ENCODE results near the gene MYOF.
"Not testable (repeated sequence)": the region's sequence is repeated elsewhere in the genome, so short reads cannot be mapped to it uniquely, and the experiment has no call there.

The MYOF gene

DNA sequence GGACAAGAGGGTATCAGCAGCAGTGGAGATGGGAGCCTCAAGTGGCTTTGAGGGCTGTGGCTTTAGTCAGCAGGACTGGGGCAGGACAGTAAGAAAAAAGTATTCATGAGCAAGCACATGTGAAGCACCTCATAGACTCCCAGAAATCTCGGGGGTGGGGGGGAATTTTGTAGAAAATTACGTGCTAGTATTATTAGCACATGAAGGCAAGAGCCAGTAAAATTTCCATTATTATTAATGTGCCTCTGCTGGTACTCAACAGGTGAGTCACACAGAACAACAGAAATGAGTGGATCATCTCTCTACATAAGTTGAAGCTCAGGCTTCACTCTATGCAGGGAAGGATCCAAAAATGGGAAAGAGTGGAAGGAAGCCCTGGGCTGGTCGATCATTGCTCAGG, 114.5 kb downstream of the MYOF start:
- no peak overlapping the region for H3K27ac ChIP-seq (ENCODE audit: low read length)
- peaks cover 65 to 82% of the 10 kb centered on the region in 2 donors for H3K36me3 ChIP-seq (ENCODE audit: control insufficient read depth in 1 of 2, insufficient read depth in 2 of 2, low read length in 2 of 2)
- no peaks in the 10 kb centered on the region for H3K9me3 ChIP-seq (ENCODE audit: control insufficient read depth in 1 of 2, low read length in 2 of 2)
- no peak overlapping the region for H3K4me3 ChIP-seq (ENCODE audit: low read depth in 1 of 2, low read length in 2 of 2)
- H3K27me3 ChIP-seq (ENCODE audit: low read depth, low read length) = no peaks in the 10 kb centered on the region
- no peaks in the 10 kb centered on the region for H3K4me1 ChIP-seq (ENCODE audit: control insufficient read depth in 1 of 2, insufficient read depth in 2 of 2, low read length in 2 of 2)

DNA sequence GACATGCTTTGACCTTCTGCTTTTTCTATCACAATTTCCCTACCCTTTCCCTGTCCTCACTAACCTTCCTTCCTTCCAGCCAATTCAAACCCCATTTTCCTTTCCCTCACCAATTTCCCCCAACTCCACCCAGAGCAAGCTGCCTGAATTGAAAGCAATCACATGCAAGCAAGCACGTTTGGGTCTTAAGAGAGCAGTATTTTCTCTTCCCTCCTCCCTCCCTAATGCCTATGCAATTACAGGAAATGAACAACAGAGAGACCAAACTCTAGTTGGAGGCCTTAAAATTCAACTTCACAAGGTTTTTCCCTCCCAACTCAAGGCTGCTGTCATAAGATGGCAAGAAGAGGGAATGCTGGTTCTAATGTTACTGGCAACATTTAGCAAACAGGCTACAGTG, 117.2 kb downstream of the MYOF start:
- Histone ChIP-seq H3K4me1 (ENCODE audit: control insufficient read depth in 1 of 2, insufficient read depth in 2 of 2, low read length in 2 of 2) (no peaks in the 10 kb centered on the region), H3K27ac (ENCODE audit: low read length) (no peak overlapping the region), H3K36me3 (ENCODE audit: control insufficient read depth in 1 of 2, insufficient read depth in 2 of 2, low read length in 2 of 2) (peaks cover 57 to 94% of the 10 kb centered on the region in 2 donors), H3K4me3 (ENCODE audit: low read depth in 1 of 2, low read length in 2 of 2) (no peak overlapping the region), H3K9me3 (ENCODE audit: control insufficient read depth in 1 of 2, low read length in 2 of 2) (no peaks in the 10 kb centered on the region), H3K27me3 (ENCODE audit: low read depth, low read length) (no peaks in the 10 kb centered on the region)

GRCh38 chr10:93363891-93364648, 118.1 kb downstream of the MYOF start:
- Histone ChIP-seq H3K36me3 (ENCODE audit: control insufficient read depth in 1 of 2, insufficient read depth in 2 of 2, low read length in 2 of 2) (peaks cover 64 to 94% of the 10 kb centered on the region in 2 donors), H3K27ac (ENCODE audit: low read length) (no peak overlapping the region), H3K9me3 (ENCODE audit: control insufficient read depth in 1 of 2, low read length in 2 of 2) (no peaks in the 10 kb centered on the region), H3K27me3 (ENCODE audit: low read depth, low read length) (no peaks in the 10 kb centered on the region), H3K4me1 (ENCODE audit: control insufficient read depth in 1 of 2, insufficient read depth in 2 of 2, low read length in 2 of 2) (no peaks in the 10 kb centered on the region), H3K4me3 (ENCODE audit: low read depth in 1 of 2, low read length in 2 of 2) (no peak overlapping the region)

GRCh38 chr10:93358398-93358797, 123.7 kb downstream of the MYOF start:
- not testable (repeated sequence) for H3K27me3 ChIP-seq (ENCODE audit: low read depth, low read length); H3K4me3 ChIP-seq (ENCODE audit: low read depth in 1 of 2, low read length in 2 of 2); H3K4me1 ChIP-seq (ENCODE audit: control insufficient read depth in 1 of 2, insufficient read depth in 2 of 2, low read length in 2 of 2); H3K9me3 ChIP-seq (ENCODE audit: control insufficient read depth in 1 of 2, low read length in 2 of 2); H3K27ac ChIP-seq (ENCODE audit: low read length)
- peaks cover 51 to 87% of the 10 kb centered on the region in 2 donors for H3K36me3 ChIP-seq (ENCODE audit: control insufficient read depth in 1 of 2, insufficient read depth in 2 of 2, low read length in 2 of 2)

GRCh38 chr10:93357680-93358079, 124.5 kb downstream of the MYOF start:
- Histone ChIP-seq H3K27ac (ENCODE audit: low read length) (no peak overlapping the region), H3K9me3 (ENCODE audit: control insufficient read depth in 1 of 2, low read length in 2 of 2) (no peaks in the 10 kb centered on the region), H3K4me3 (ENCODE audit: low read depth in 1 of 2, low read length in 2 of 2) (no peak overlapping the region), H3K4me1 (ENCODE audit: control insufficient read depth in 1 of 2, insufficient read depth in 2 of 2, low read length in 2 of 2) (no peaks in the 10 kb centered on the region), H3K36me3 (ENCODE audit: control insufficient read depth in 1 of 2, insufficient read depth in 2 of 2, low read length in 2 of 2) (peaks cover 51 to 87% of the 10 kb centered on the region in 2 donors), H3K27me3 (ENCODE audit: low read depth, low read length) (no peaks in the 10 kb centered on the region)

DNA sequence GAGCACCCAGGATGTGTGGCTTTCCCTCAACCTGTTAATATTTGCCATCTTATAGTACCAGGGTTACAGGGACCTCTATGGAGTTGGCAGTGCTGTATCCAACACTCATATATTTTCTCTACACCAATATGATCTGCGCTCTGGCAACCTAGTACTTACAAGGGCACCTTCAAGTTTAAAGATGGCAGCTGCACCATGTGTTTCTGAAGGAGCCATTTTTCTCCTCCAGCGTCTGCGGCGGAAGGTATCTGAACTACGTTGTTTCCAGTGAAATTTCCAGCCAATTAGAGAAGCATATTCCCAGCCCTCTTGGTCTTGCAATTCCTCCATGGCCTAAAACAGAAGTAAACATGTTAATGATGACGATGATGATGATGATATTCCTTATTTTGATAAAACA, 125.6 kb downstream of the MYOF start:
- H3K4me1 ChIP-seq (ENCODE audit: control insufficient read depth in 1 of 2, insufficient read depth in 2 of 2, low read length in 2 of 2) = no peaks in the 10 kb centered on the region
- peaks cover 60 to 90% of the 10 kb centered on the region in 2 donors for H3K36me3 ChIP-seq (ENCODE audit: control insufficient read depth in 1 of 2, insufficient read depth in 2 of 2, low read length in 2 of 2)
- H3K27me3 ChIP-seq (ENCODE audit: low read depth, low read length) = no peaks in the 10 kb centered on the region
- no peak overlapping the region for H3K4me3 ChIP-seq (ENCODE audit: low read depth in 1 of 2, low read length in 2 of 2)
- H3K27ac ChIP-seq (ENCODE audit: low read length) = no peak overlapping the region
- H3K9me3 ChIP-seq (ENCODE audit: control insufficient read depth in 1 of 2, low read length in 2 of 2) = no peaks in the 10 kb centered on the region

DNA sequence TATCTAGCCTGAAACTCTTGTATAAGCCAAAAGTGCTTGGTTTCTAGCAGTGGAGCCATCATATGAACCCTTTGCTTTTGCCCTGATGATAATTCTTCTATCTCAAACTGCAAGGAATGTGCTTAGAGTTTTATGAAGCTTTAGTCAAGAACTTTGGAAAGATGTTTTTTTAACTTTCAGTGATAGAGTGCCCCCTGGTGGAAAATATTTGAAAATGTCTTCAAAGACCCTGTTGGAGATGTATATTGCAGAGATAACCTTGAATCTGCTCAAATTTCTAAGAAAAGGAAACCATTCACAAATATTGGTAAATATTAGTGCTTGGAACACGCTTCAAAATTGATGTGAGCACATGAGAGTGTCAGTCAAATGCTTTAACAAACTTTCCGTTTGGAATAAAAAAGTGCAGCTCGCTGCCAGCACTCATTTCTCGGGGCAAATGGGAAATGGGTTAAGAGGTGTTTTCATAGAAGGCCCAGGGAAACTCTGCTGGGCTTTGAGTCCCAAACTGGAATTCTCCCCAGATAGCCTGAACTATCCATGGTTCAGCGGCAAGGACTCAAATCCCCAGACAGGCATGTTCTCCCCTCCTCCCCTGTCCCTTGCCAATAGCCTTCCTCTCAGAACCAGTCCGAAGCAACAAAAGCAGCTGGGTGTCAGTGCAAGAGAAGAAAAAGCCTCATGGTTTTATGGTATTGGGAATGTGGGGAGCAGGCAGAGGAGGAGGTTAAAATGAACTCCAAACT, 129.3 kb downstream of the MYOF start:
- Histone ChIP-seq H3K4me3 (ENCODE audit: low read depth in 1 of 2, low read length in 2 of 2) (no peak overlapping the region), H3K27ac (ENCODE audit: low read length) (no peak overlapping the region), H3K4me1 (ENCODE audit: control insufficient read depth in 1 of 2, insufficient read depth in 2 of 2, low read length in 2 of 2) (no peaks in the 10 kb centered on the region), H3K27me3 (ENCODE audit: low read depth, low read length) (no peaks in the 10 kb centered on the region), H3K9me3 (ENCODE audit: control insufficient read depth in 1 of 2, low read length in 2 of 2) (no peaks in the 10 kb centered on the region), H3K36me3 (ENCODE audit: control insufficient read depth in 1 of 2, insufficient read depth in 2 of 2, low read length in 2 of 2) (peaks cover 76 to 88% of the 10 kb centered on the region in 2 donors)

GRCh38 chr10:93346694-93347093, 135.4 kb downstream of the MYOF start:
- no peaks in the 10 kb centered on the region for H3K9me3 ChIP-seq (ENCODE audit: control insufficient read depth in 1 of 2, low read length in 2 of 2)
- no peak overlapping the region for H3K4me3 ChIP-seq (ENCODE audit: low read depth in 1 of 2, low read length in 2 of 2)
- H3K27me3 ChIP-seq (ENCODE audit: low read depth, low read length) = no peaks in the 10 kb centered on the region
- H3K27ac ChIP-seq (ENCODE audit: low read length) = no peak overlapping the region
- no peaks in the 10 kb centered on the region for H3K4me1 ChIP-seq (ENCODE audit: control insufficient read depth in 1 of 2, insufficient read depth in 2 of 2, low read length in 2 of 2)
- H3K36me3 ChIP-seq (ENCODE audit: control insufficient read depth in 1 of 2, insufficient read depth in 2 of 2, low read length in 2 of 2) = peaks cover 72 to 84% of the 10 kb centered on the region in 2 donors

- Histone ChIP-seq H3K27me3 (ENCODE audit: low read depth, low read length) (no peaks in the 10 kb centered on the region), H3K4me1 (ENCODE audit: control insufficient read depth in 1 of 2, insufficient read depth in 2 of 2, low read length in 2 of 2) (no peaks in the 10 kb centered on the region), H3K9me3 (ENCODE audit: control insufficient read depth in 1 of 2, low read length in 2 of 2) (no peaks in the 10 kb centered on the region), H3K27ac (ENCODE audit: low read length) (no peak overlapping the region), H3K4me3 (ENCODE audit: low read depth in 1 of 2, low read length in 2 of 2) (no peak overlapping the region), H3K36me3 (ENCODE audit: control insufficient read depth in 1 of 2, insufficient read depth in 2 of 2, low read length in 2 of 2) (peaks cover 66 to 84% of the 10 kb centered on the region in 2 donors)
These were observed 136.0 kb downstream of the MYOF start for GRCh38 chr10:93346108-93346507.

- Histone ChIP-seq H3K36me3 (ENCODE audit: control insufficient read depth in 1 of 2, insufficient read depth in 2 of 2, low read length in 2 of 2) (peaks cover 68 to 83% of the 10 kb centered on the region in 2 donors), H3K4me1 (ENCODE audit: control insufficient read depth in 1 of 2, insufficient read depth in 2 of 2, low read length in 2 of 2) (no peaks in the 10 kb centered on the region), H3K9me3 (ENCODE audit: control insufficient read depth in 1 of 2, low read length in 2 of 2) (no peaks in the 10 kb centered on the region), H3K27ac (ENCODE audit: low read length) (no peak overlapping the region), H3K27me3 (ENCODE audit: low read depth, low read length) (no peaks in the 10 kb centered on the region), H3K4me3 (ENCODE audit: low read depth in 1 of 2, low read length in 2 of 2) (no peak overlapping the region)
These were observed 137.4 kb downstream of the MYOF start for GRCh38 chr10:93344691-93345090.

DNA sequence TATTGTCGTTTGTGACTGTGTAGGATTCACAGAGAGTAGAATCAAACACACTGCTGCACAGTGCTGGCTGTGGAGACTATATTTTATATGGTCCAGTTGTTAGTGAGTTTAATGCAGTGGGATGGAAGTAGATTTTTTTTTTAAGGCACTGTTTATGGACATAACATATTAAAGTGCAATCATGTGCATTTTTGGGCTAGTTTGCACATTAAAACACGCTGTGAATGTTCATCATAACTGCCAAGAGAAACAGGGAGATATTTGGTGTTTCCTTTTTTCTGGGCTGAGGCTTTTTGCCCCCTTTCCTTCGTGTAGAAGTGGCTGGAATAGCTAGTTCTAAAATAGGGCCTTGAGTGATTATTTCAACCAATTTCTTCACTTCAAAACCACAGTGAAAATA, 139.2 kb downstream of the MYOF start:
- no peak overlapping the region for H3K27ac ChIP-seq (ENCODE audit: low read length)
- H3K9me3 ChIP-seq (ENCODE audit: control insufficient read depth in 1 of 2, low read length in 2 of 2) = no peaks in the 10 kb centered on the region
- H3K36me3 ChIP-seq (ENCODE audit: control insufficient read depth in 1 of 2, insufficient read depth in 2 of 2, low read length in 2 of 2) = peaks cover 59 to 88% of the 10 kb centered on the region in 2 donors
- no peaks in the 10 kb centered on the region for H3K27me3 ChIP-seq (ENCODE audit: low read depth, low read length)
- H3K4me3 ChIP-seq (ENCODE audit: low read depth in 1 of 2, low read length in 2 of 2) = no peak overlapping the region
- no peaks in the 10 kb centered on the region for H3K4me1 ChIP-seq (ENCODE audit: control insufficient read depth in 1 of 2, insufficient read depth in 2 of 2, low read length in 2 of 2)
